ENCODE measurements around the gene NUCB1.

GRCh38 chr19:48953990-48954594 lies 54.0 kb downstream of the NUCB1 start:
- TF ChIP-seq, protein P1, sequence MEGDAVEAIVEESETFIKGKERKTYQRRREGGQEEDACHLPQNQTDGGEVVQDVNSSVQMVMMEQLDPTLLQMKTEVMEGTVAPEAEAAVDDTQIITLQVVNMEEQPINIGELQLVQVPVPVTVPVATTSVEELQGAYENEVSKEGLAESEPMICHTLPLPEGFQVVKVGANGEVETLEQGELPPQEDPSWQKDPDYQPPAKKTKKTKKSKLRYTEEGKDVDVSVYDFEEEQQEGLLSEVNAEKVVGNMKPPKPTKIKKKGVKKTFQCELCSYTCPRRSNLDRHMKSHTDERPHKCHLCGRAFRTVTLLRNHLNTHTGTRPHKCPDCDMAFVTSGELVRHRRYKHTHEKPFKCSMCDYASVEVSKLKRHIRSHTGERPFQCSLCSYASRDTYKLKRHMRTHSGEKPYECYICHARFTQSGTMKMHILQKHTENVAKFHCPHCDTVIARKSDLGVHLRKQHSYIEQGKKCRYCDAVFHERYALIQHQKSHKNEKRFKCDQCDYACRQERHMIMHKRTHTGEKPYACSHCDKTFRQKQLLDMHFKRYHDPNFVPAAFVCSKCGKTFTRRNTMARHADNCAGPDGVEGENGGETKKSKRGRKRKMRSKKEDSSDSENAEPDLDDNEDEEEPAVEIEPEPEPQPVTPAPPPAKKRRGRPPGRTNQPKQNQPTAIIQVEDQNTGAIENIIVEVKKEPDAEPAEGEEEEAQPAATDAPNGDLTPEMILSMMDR (IDR thresholded peaks at IDR 0.05), result no peak
- TF ChIP-seq POLR2A (IDR thresholded peaks at IDR 0.05), result no peak

All from uterus (tissue), 2 donors.